ENCODE data around the gene SCN1B. TPM values are rescaled to one million over a fixed set of nuclear protein-coding genes. Genes with fewer than 3 reads are reported as not detected.

SCN1B gene
- total RNA-seq, 1 donor from 2014 or later: 8.6 TPM

DNA sequence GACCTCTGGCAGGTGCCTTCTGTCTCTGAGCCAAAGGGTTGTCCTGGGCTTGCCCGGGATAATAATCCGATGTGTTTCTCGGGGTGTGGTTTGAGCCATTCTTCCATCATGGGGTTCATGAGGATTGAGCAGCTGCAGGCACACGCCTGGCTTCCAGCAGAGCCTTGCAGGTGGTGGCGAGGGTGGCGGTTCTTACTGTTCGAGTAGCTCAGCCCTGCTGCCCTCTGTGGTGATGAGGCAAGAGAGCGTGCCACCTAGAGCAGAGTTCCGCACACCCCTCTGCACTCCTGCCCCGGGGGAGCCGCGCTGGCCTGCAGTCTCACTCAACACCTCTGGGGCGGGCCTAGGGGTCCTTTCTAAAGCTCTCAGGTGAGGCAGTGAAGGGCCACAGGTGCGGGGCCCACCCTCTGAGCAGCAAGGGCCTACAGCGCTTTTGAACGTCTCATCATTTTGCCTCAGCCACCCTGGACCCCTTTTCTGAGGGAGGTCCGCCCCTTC, 3.8 kb downstream of the SCN1B start:
- Histone ChIP-seq H3K9me3 (no peaks in the 10 kb centered on the region), H3K36me3 (no peaks in the 10 kb centered on the region), H3K4me1 (peaks cover 14% of the 10 kb centered on the region), H3K27ac (no peak overlapping the region), H3K27me3 (no peaks in the 10 kb centered on the region), H3K4me3 (no peak overlapping the region)
- intact Hi-C loops (cut with DNase I): no loop called here
- no peak for DNase-seq (ENCODE audit: extremely low spot score in 2 of 2)
- TF ChIP-seq POLR2A (IDR thresholded peaks at IDR 0.05): no peak
- TF ChIP-seq, protein P1, sequence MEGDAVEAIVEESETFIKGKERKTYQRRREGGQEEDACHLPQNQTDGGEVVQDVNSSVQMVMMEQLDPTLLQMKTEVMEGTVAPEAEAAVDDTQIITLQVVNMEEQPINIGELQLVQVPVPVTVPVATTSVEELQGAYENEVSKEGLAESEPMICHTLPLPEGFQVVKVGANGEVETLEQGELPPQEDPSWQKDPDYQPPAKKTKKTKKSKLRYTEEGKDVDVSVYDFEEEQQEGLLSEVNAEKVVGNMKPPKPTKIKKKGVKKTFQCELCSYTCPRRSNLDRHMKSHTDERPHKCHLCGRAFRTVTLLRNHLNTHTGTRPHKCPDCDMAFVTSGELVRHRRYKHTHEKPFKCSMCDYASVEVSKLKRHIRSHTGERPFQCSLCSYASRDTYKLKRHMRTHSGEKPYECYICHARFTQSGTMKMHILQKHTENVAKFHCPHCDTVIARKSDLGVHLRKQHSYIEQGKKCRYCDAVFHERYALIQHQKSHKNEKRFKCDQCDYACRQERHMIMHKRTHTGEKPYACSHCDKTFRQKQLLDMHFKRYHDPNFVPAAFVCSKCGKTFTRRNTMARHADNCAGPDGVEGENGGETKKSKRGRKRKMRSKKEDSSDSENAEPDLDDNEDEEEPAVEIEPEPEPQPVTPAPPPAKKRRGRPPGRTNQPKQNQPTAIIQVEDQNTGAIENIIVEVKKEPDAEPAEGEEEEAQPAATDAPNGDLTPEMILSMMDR (IDR thresholded peaks at IDR 0.05): no peak
- TF ChIP-seq POLR2AphosphoS5 (IDR thresholded peaks at IDR 0.05; ENCODE audit: insufficient read depth in 1 of 2, low read depth in 1 of 2): no peak

DNA sequence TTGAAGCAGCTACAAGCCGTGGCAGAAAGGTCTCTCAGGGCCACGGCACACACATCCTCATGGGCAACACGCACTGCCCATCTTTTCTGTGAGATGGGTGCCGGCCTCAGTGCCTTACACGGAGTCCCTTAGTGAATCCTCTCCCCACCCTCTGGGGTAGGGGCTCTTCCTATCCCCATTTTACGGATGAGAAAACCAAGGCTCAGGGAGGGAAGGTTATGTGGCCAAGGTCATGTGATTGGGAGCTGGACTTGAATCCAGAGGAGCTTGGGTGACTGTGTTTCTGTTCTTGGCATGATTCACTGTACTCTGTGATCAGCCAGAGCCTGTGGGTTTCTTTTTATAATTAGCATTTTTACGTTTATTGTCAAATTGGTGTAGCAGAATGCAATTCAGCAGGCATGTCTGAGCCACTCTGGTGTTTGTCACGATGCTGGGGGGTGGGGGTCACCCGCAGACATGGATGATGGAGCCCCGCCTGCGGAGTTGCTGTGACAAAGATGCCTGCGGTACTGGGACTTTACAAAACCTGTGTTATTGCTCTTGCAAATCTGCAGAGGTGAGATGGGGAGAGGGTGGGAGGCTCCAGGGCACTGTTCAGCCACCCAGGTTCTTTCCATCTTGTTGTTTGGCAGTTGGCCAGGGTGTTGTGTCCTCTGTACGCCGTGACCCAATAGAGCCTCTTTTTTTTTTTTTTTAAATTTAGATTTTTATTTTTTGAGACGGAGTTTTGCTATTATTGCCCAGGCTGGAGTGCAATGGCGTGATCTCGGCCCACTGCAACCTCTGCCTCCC, 4.5 kb downstream of the SCN1B start:
- no peaks in the 10 kb centered on the region for H3K36me3 ChIP-seq
- peaks cover 13% of the 10 kb centered on the region for H3K4me1 ChIP-seq
- no peak for DNase-seq (ENCODE audit: extremely low spot score in 2 of 2)
- no peaks in the 10 kb centered on the region for H3K27me3 ChIP-seq
- TF ChIP-seq, protein P1 (IDR thresholded peaks at IDR 0.05): no peak
- TF ChIP-seq POLR2AphosphoS5 (IDR thresholded peaks at IDR 0.05; ENCODE audit: insufficient read depth in 1 of 2, low read depth in 1 of 2) (no peak), POLR2A (IDR thresholded peaks at IDR 0.05) (no peak)
- intact Hi-C loops (cut with DNase I): no loop called here
- H3K9me3 ChIP-seq: no peaks in the 10 kb centered on the region
- no peak overlapping the region for H3K4me3 ChIP-seq
- H3K27ac ChIP-seq: no peak overlapping the region

DNA sequence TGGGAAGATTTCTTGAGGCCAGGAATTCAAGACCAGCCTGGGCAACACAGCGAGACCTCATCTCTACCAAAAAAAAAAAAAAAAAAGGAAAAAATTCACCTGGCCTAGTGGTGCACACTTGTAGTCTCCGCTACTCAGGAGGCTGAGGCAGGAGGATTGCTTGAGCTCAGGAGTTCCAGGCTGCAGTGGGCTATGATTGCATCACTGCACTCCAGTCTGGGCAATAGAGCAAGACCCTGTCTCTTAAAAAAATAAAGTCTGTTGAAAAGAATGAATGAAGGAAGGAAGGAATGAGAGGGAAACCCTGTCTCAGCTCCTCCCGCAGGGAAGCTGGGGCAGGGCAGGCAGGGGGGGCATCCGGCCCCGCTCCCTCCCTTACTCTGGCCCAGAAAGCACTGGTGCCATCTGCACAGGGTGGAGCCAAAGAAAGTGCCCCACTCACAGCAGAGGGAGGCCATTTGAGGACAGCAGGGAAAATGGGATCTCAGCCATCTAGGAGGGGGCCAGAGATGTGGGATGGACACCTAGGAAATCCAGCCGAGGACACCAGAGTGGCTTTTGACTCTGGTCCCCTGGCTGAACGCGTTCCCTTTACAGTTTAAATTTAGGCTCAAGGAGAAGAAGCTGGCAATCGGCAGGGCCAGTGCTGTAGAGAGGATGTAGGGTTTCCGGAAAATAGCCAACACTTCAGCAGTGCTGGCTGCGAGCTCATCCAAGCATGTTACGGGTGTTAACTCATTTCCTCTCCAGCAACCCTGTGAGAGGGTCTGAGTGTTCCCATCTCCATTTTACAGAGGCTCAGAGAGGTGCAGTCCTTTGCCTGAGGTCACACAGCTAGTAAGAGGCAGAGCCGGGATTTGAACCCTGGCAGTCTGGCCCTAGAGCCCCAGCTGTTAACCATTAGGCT, 7.7 kb downstream of the SCN1B start:
- no peaks in the 10 kb centered on the region for H3K9me3 ChIP-seq
- TF ChIP-seq, protein P1 (IDR thresholded peaks at IDR 0.05): no peak
- TF ChIP-seq POLR2AphosphoS5 (IDR thresholded peaks at IDR 0.05; ENCODE audit: insufficient read depth in 1 of 2, low read depth in 1 of 2): no peak
- TF ChIP-seq POLR2A (IDR thresholded peaks at IDR 0.05): no peak
- DNase-seq (ENCODE audit: extremely low spot score in 2 of 2): no peak
- H3K27ac ChIP-seq: peak overlapping the region; percentile 21
- peaks cover 32% of the 10 kb centered on the region for H3K4me1 ChIP-seq
- intact Hi-C loops (cut with DNase I): no loop called here
- no peaks in the 10 kb centered on the region for H3K36me3 ChIP-seq
- H3K4me3 ChIP-seq: no peak overlapping the region
- no peaks in the 10 kb centered on the region for H3K27me3 ChIP-seq

DNA sequence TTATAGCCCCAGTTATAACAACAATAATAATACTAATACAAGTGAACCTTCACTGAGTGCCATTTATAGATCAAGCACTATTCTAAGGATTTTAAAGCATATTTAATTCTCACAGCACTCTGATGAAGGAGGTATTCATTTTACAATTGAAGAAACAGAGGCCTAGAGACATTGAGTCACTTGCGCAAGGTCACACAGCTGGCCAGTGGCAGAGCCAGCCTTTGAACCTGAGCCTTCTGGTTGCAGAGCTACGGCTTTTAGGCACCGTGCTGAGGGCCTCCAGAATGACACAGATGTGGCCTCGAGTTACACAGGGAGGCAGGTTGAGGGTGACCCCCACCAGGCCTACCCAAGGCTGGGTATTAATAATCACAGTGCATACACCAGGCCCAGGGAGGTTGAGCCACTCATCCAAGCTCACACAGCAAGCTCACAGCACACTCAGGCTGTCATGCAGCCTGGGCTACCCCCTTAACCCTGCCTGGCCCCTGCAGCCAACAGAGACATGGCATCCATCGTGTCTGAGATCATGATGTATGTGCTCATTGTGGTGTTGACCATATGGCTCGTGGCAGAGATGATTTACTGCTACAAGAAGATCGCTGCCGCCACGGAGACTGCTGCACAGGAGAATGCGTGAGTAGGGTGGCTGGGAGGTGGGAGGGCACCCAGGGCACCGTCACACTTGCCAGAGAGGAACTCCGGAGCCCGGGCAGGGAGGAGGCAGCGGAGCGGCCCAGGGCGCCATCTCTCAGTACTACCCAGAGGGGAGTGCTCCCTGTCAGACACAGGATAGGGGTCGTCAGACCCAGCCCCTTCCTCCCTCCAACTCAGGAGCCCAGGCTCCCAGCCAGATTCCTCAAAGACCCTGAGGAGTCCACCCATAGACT, 8.6 kb downstream of the SCN1B start:
- H3K36me3 ChIP-seq: no peaks in the 10 kb centered on the region
- H3K4me1 ChIP-seq: peaks cover 32% of the 10 kb centered on the region
- intact Hi-C loops (cut with DNase I): no loop called here
- H3K27me3 ChIP-seq: no peaks in the 10 kb centered on the region
- no peak for DNase-seq (ENCODE audit: extremely low spot score in 2 of 2)
- no peak overlapping the region for H3K4me3 ChIP-seq
- peak overlapping the region; percentile 21 for H3K27ac ChIP-seq
- TF ChIP-seq POLR2AphosphoS5 (IDR thresholded peaks at IDR 0.05; ENCODE audit: insufficient read depth in 1 of 2, low read depth in 1 of 2) (no peak), POLR2A (IDR thresholded peaks at IDR 0.05) (no peak)
- TF ChIP-seq, protein P1 (IDR thresholded peaks at IDR 0.05): no peak
- no peaks in the 10 kb centered on the region for H3K9me3 ChIP-seq
